ENCODE data around the gene ZNF587B.
"Not testable (repeated sequence)": the region's sequence is repeated elsewhere in the genome, so short reads cannot be mapped to it uniquely, and the experiment has no call there.

ZNF587B gene

GRCh38 chr19:57819475-57820148 lies 10.5 kb upstream of the ZNF587B start:
- peak; percentile 91 for DNase-seq

- no peak for DNase-seq
Observed at GRCh38 chr19:57820599-57820998, 9.5 kb upstream of the ZNF587B start.

GRCh38 chr19:57821095-57821494 lies 9.0 kb upstream of the ZNF587B start:
- DNase-seq, result not testable (repeated sequence)

GRCh38 chr19:57821501-57821900 lies 8.6 kb upstream of the ZNF587B start:
- DNase-seq, result not testable (repeated sequence)

- not testable (repeated sequence) for DNase-seq
Observed at GRCh38 chr19:57823155-57823554, 6.9 kb upstream of the ZNF587B start.

- not testable (repeated sequence) for DNase-seq
Observed at GRCh38 chr19:57823608-57824007, 6.5 kb upstream of the ZNF587B start.

GRCh38 chr19:57825511-57825910 lies 4.6 kb upstream of the ZNF587B start:
- no peak for DNase-seq

GRCh38 chr19:57829316-57829715 lies 783 bp upstream of the ZNF587B start:
- DNase-seq, result no peak

- not testable (repeated sequence) for DNase-seq
Observed at GRCh38 chr19:57836991-57837390, 6.9 kb downstream of the ZNF587B start.

GRCh38 chr19:57838622-57839191 lies 8.6 kb downstream of the ZNF587B start:
- not testable (repeated sequence) for DNase-seq

GRCh38 chr19:57841122-57841763 lies 11.1 kb downstream of the ZNF587B start:
- no peak for DNase-seq

GRCh38 chr19:57847164-57847563 lies 17.1 kb downstream of the ZNF587B start:
- not testable (repeated sequence) for DNase-seq

- DNase-seq, result not testable (repeated sequence)
Observed at GRCh38 chr19:57849162-57849665, 19.1 kb downstream of the ZNF587B start.

- peak; percentile 87 for DNase-seq
Observed at GRCh38 chr19:57849666-57850473, 19.8 kb downstream of the ZNF587B start, which contains the start of gene ZNF587. ZNF587 (plus strand) TSS chr19:57849859; CDS start chr19:57850039, 180 bp downstream.

- no peak for DNase-seq
Observed at GRCh38 chr19:57850553-57851017, 20.5 kb downstream of the ZNF587B start.

- not testable (repeated sequence) for DNase-seq
Observed at GRCh38 chr19:57851812-57852603, 21.9 kb downstream of the ZNF587B start.

GRCh38 chr19:57854117-57854516 lies 24.0 kb downstream of the ZNF587B start:
- not testable (repeated sequence) for DNase-seq

- not testable (repeated sequence) for DNase-seq
Observed at GRCh38 chr19:57862351-57862750, 32.3 kb downstream of the ZNF587B start.

GRCh38 chr19:57867868-57868492 lies 37.9 kb downstream of the ZNF587B start:
- no peak for DNase-seq

- not testable (repeated sequence) for DNase-seq
Observed at GRCh38 chr19:57869655-57870054, 39.6 kb downstream of the ZNF587B start.

GRCh38 chr19:57870225-57870624 lies 40.1 kb downstream of the ZNF587B start:
- no peak for DNase-seq

Data from right hindlimb (tissue), 1 donor.